GM21825 (cell line): ENCODE data around the gene SLC12A3.
"Not testable (repeated sequence)": the region's sequence is repeated elsewhere in the genome, so short reads cannot be mapped to it uniquely, and the experiment has no call there.

Experiments used
- ATAC-seq: cut with Tn5 transposase; IDR thresholded peaks from one replicate; pipeline ENCODE4 v1.9.1; 2021; ENCODE audit warnings: mild to moderate bottlenecking, moderate library complexity; ENCODE audit not compliant: unreplicated experiment

Gene SLC12A3

GRCh38 chr16:56868766-56869165 lies 3.8 kb downstream of the SLC12A3 start:
- ATAC-seq: not testable (repeated sequence)

GRCh38 chr16:56869513-56870275 lies 4.7 kb downstream of the SLC12A3 start:
- ATAC-seq: no peak

GRCh38 chr16:56870276-56870888 lies 5.4 kb downstream of the SLC12A3 start:
- ATAC-seq: no peak

DNA sequence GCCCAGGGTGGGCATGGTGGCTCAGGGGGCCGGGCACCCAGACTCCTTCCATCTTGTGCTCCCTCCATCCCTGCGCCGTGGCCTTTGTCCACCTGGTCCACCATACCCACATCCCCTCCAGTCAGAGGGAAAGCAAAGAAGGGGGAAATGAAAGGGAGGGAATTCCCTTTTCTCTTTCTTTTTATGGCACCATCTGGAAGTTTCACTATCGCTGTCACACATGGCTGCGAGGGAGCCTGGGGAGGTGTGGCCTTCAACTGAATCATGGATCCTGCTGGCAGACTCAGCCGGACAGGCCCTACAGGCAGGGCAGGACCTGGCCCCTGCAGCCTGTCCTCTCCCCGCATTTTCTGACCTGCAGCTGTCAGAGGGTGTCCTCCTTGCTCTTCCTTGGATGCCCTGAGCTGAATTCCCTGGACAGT lies 6.2 kb downstream of the SLC12A3 start:
- no peak for ATAC-seq

GRCh38 chr16:56872863-56873391 lies 7.9 kb downstream of the SLC12A3 start:
- ATAC-seq: no peak

- no peak for ATAC-seq
Observed at GRCh38 chr16:56874800-56875199, 9.8 kb downstream of the SLC12A3 start.

DNA sequence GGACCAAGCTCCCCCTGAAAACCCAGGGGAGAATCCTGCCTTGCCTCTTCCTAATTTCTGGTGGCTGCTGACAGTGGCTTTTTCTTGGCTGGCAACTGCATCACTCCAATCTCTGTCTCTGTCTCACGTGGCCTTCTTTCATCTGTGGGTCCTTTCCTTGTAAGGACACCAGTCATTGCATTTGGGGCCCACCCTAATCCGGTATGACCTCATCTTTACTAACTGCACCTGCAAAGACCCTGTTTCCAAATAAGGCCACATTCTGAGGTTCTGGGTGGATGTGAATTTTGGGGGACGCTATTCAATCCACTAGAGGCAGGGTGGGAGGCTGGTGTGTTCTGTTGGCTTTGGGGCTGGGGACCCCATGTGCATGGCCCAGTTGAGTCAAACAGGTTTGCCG lies 11.0 kb downstream of the SLC12A3 start:
- ATAC-seq: no peak

- no peak for ATAC-seq
Observed at GRCh38 chr16:56877486-56878182, 12.6 kb downstream of the SLC12A3 start.

DNA sequence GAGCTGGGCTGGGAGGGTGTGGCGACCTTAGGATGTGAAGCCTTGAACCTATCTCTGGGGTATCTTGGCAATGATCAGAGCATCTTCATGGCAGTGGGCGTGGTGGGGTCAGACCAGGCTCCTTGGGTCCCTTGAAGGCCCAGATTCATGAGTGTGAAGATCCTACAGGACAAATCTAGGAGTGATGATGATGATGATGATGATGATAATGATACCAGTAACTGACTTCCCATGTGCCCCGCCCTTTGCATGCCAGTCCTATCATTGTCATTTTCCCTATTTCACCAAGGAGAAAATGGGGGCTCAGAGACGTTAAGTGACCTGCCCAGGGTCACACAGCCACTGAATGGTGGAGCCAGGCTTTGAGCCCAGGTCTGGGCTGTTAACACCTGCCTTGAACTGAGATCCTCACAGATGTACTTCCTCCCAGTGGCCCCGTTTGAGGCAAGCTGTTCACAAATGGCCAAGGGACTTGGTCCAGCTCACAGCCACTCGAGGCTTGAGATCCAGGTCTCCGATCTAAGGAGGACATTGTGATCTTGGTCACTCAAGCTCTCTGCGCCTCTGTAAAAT lies 13.4 kb downstream of the SLC12A3 start:
- ATAC-seq: no peak

DNA sequence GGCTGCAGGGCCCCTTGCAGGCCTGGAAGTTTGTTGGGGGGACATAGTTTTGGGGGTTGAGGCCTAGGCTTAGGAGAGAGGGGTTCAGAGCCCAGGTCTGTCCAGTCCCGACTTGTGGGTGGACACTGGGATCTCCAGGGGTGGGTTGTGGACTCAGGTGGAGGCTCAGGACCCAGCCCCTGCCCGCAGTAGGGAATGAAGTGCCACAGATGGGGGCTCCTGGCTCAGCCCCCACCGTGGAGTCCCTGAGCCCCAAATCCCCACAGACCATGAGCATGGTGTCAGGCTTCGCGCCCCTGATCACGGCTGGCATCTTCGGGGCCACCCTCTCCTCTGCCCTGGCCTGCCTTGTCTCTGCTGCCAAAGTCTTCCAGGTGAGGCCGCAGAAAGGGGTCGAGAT lies 14.3 kb downstream of the SLC12A3 start:
- ATAC-seq: no peak

GRCh38 chr16:56880176-56880575 lies 15.2 kb downstream of the SLC12A3 start:
- no peak for ATAC-seq

- ATAC-seq: no peak
Observed at GRCh38 chr16:56880685-56881084, 15.7 kb downstream of the SLC12A3 start.

GRCh38 chr16:56882077-56882800 lies 17.2 kb downstream of the SLC12A3 start:
- ATAC-seq: no peak

DNA sequence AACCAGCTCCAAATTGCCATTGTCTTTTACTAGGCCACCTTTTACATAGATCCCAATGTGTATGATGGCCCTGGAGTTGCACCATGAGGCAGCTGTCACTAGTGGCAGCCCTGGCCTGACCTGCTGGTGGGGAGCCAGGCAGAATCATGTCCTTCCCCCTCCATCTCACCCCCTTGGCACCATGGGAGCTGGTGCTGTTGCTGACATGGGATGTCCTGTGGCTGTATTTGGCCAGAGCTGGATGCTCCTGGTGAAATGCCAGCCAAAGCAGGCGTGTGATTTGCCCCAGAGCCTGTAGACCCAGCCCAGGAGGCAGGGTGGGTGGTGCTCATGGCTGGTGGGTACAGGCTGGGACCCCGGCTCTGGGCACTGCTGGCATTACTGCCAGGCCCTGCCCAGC lies 18.6 kb downstream of the SLC12A3 start:
- ATAC-seq: no peak

- ATAC-seq: no peak
Observed at GRCh38 chr16:56884026-56884582, 19.1 kb downstream of the SLC12A3 start.

GRCh38 chr16:56884929-56885328 lies 19.9 kb downstream of the SLC12A3 start:
- not testable (repeated sequence) for ATAC-seq

DNA sequence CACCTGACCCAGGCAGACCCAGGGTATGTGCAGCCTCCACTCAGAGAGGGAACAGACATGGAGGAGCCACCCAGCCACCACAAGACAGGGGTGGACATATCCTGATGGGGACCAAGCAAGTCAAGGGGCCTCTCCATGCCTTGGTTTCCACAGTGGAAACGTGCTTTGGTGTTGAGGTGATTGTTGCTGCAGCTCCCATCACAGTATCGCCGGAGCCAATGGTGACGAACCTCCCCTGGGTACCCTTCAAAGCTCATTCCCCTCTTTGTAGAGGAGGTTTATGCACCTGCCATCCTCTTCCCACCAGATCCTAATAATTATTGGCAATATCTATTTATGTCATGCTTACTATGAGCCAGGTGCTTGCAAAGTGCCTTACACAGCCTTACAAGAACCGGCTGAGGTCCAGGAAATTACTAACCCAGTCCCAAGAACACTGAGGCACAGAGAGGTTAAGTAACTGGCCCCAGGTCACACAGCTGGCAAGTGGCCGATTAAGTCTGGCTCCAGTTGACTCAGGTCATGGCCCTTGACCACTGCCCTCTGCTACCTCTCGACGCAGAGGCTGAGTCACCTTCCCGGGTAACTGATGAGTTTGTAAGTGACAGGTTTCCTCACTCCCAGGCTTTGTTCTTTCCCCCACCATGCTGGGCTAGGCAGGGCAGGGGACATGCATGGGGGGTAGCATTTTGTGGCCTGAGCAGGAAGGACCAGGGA lies 20.6 kb downstream of the SLC12A3 start:
- ATAC-seq: no peak

- ATAC-seq: no peak
Observed at GRCh38 chr16:56886296-56886695, 21.3 kb downstream of the SLC12A3 start.

DNA sequence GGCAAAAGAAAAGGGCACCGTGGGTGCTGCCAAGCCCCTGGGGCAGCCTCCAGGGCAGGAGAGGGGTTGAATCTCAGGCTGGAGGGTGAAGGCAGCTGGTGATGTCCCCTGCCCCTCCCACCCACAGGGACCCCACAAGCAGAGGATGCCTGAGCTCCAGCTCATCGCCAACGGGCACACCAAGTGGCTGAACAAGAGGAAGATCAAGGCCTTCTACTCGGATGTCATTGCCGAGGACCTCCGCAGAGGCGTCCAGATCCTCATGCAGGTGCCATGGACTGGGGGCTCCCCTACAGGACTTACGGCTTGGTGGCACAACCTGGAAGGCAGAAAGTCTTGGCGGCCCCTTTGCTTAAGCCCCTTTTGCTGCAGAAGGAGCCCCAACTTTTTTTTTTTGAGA lies 21.8 kb downstream of the SLC12A3 start:
- no peak for ATAC-seq

- peak; percentile 72 for ATAC-seq
Observed at GRCh38 chr16:56888806-56889205, 23.8 kb downstream of the SLC12A3 start.
